MM.1S (cell line): ENCODE measurements around the gene DACH1.

Experiments used
- EZH2 ChIP-seq: fragments of 300-600 bp; sonication (generic); optimal IDR thresholded peaks from 2 replicates; pipeline ENCODE3; 2017; ENCODE audit warnings: low read depth, mild to moderate bottlenecking, antibody characterized with exemption, low read length, mixed read lengths
- EZH2phosphoT487 ChIP-seq: fragments of 300-600 bp; sonication (generic); IDR thresholded peaks from 2 replicates; pipeline ENCODE4 v1.6.1; 2018; ENCODE audit warnings: antibody characterized with exemption, low read length
- TF ChIP-seq, protein P1 (sequence below): fragments of 300-600 bp; sonication (generic); IDR thresholded peaks from 2 replicates; pipeline ENCODE4 v1.5.1; 2016; ENCODE audit warnings: antibody characterized with exemption, low read length, mixed read lengths

DNA sequence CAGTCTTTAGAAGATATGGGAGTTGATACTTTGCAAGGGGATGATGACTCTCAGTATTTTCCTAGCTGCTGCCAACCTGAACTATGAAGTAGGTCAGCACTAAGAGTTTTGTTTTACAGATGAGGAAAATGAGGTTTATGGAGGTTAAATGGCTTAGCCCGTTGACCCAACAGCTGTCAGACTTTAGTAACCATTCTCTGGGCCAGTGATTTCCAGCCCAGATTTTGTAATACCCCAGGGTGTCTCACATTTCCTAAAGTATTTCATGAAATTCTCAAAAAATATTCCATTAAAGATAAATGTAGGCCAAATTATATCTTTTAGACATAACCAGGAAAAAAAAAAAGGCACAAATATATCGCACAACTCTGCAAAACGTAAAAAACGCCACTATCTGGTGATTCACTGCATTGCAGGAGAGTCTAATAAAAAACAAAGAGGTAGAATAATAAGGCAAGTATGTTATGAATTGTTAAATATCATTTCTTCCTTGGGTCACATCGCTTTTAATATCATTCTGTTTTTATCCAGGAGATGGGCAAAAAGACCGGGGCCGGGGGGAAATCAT lies 112.5 kb downstream of the DACH1 start:
- TF ChIP-seq, protein P1, sequence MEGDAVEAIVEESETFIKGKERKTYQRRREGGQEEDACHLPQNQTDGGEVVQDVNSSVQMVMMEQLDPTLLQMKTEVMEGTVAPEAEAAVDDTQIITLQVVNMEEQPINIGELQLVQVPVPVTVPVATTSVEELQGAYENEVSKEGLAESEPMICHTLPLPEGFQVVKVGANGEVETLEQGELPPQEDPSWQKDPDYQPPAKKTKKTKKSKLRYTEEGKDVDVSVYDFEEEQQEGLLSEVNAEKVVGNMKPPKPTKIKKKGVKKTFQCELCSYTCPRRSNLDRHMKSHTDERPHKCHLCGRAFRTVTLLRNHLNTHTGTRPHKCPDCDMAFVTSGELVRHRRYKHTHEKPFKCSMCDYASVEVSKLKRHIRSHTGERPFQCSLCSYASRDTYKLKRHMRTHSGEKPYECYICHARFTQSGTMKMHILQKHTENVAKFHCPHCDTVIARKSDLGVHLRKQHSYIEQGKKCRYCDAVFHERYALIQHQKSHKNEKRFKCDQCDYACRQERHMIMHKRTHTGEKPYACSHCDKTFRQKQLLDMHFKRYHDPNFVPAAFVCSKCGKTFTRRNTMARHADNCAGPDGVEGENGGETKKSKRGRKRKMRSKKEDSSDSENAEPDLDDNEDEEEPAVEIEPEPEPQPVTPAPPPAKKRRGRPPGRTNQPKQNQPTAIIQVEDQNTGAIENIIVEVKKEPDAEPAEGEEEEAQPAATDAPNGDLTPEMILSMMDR, result no peak
- no peak for TF ChIP-seq EZH2
- TF ChIP-seq EZH2phosphoT487, result no peak
